Mesothelial cell of epicardium (in vitro differentiated cells): Measurements from ENCODE around the gene ECI1. TPM values are rescaled to one million over a fixed set of nuclear protein-coding genes. Genes with fewer than 3 reads are reported as not detected.
A peak's percentile ranks its signal among the peaks of the same experiment; 100 is the strongest.
"Not testable (repeated sequence)": the region's sequence is repeated elsewhere in the genome, so short reads cannot be mapped to it uniquely, and the experiment has no call there.

Source experiments
- DNase-seq, 2 experiments: peaks; one replicate each; pipeline ENCODE4 v3.0.0; 2021; ENCODE audit warnings: low spot score in 2 of 2; ENCODE audit not compliant: unreplicated experiment in 2 of 2
- H3K27ac Mint-ChIP-seq: 2 replicates; pipeline ENCODE4 v1.8.0; 2021; ENCODE audit warnings: mixed read lengths
- H3K27me3 Mint-ChIP-seq: 2 replicates; pipeline ENCODE4 v1.8.0; 2021; ENCODE audit warnings: low read depth, mixed read lengths
- H3K36me3 Mint-ChIP-seq: 2 replicates; pipeline ENCODE4 v1.8.0; 2021; ENCODE audit warnings: mixed read lengths
- H3K4me1 Mint-ChIP-seq: 2 replicates; pipeline ENCODE4 v1.8.0; 2021; ENCODE audit warnings: mixed read lengths
- H3K4me3 Mint-ChIP-seq: 2 replicates; pipeline ENCODE4 v1.8.0; 2021; ENCODE audit warnings: mild to moderate bottlenecking, moderate library complexity, mixed read lengths
- H3K9me3 Mint-ChIP-seq: 2 replicates; pipeline ENCODE4 v1.8.0; 2021; ENCODE audit warnings: mixed read lengths
- CTCF ChIP-seq: fragments of 200-600 bp; sonication (generic); IDR thresholded peaks from one replicate; pipeline ENCODE4 v1.5.0; 2021; ENCODE audit warnings: antibody characterized with exemption; ENCODE audit not compliant: unreplicated experiment
- total RNA-seq: library from RNA; stranded (reverse); gene quantifications from 3 replicates; pipeline ENCODE4 v1.2.1, GENCODE V29; 2021

ECI1 gene
- total RNA-seq, 1 donor from 2014 or later, result 53.3 TPM

- DNase-seq, result no peak
- Mint-ChIP-seq H3K27me3 (no peaks in the 10 kb centered on the region), H3K27ac (no peak overlapping the region), H3K4me3 (no peak overlapping the region), H3K36me3 (peaks cover 47% of the 10 kb centered on the region), H3K9me3 (no peaks in the 10 kb centered on the region), H3K4me1 (peaks cover 5% of the 10 kb centered on the region)
- TF ChIP-seq CTCF, result no peak
Measured at GRCh38 chr16:2260250-2260649, 8.9 kb upstream of the ECI1 start.

DNA sequence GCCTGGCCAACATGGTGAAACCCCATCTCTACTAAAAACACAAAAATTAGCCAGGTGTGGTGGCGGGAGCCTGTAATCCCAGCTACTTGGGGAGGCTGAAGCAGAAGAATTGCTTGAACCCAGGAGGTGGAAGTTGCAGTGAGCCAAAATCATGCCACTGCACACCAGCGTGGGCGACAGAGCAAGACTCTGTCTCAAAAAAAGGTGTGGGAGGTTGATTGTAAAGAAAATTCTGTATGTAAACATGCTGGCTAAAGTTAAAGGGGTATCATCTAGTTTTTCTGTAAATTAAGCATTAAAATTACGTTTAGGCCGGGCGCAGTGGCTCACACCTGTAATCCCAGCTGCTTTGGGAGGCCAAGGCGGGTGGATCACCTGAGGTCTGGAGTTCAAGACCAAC, 7.1 kb upstream of the ECI1 start:
- H3K9me3 Mint-ChIP-seq, H3K4me3 Mint-ChIP-seq, H3K4me1 Mint-ChIP-seq, H3K27me3 Mint-ChIP-seq, H3K27ac Mint-ChIP-seq, DNase-seq: not testable (repeated sequence)
- peaks cover 52% of the 10 kb centered on the region for H3K36me3 Mint-ChIP-seq

DNA sequence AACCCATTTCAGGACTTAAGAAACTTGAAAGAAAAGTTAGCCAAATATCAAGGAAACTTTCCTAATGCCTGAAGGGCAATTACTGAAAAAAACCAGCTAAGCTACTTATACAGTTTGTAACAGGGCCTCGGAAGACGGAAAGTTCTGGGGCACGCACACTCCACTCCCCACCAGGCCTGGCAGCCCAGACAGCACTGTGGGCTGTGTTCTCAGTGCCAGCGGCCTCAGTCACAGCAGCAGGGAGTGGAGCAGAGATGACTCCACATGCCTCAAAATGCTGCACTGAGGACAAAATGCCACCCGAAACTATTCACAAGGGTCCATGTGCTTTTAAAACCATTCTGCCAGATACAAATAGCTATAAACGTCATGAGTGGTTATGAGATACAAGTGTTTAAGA, 6.3 kb upstream of the ECI1 start:
- Mint-ChIP-seq H3K36me3 (peaks cover 57% of the 10 kb centered on the region), H3K9me3 (no peaks in the 10 kb centered on the region), H3K27me3 (no peaks in the 10 kb centered on the region), H3K4me3 (no peak overlapping the region), H3K4me1 (no peaks in the 10 kb centered on the region), H3K27ac (no peak overlapping the region)
- TF ChIP-seq CTCF, result no peak
- no peak for DNase-seq

- H3K27ac Mint-ChIP-seq, result no peak overlapping the region
- no peak for DNase-seq
- no peaks in the 10 kb centered on the region for H3K9me3 Mint-ChIP-seq
- TF ChIP-seq CTCF, result no peak
- H3K4me3 Mint-ChIP-seq, result no peak overlapping the region
- H3K4me1 Mint-ChIP-seq, result no peaks in the 10 kb centered on the region
- no peaks in the 10 kb centered on the region for H3K27me3 Mint-ChIP-seq
- peaks cover 49% of the 10 kb centered on the region for H3K36me3 Mint-ChIP-seq
Measured at GRCh38 chr16:2256531-2257140, 5.2 kb upstream of the ECI1 start.

DNA sequence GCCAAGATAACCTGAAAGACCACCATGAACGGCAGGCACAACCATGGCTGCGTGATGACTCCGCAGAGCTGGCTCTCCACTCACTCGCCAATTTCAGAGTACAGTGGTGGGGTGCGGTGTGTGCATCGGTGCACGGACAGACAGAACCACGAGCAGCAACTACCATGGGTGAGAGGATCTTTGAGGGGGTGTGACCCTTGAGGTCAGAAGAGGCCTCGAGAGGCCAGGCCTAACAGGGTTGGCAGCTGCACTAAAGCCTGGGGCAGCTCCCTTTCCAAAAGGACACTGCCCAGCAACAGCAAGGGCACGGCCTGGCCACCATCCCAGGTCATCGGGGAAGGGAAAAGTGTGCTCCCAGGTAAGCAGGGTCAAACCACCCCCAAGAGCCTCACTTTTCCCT, 1.9 kb upstream of the ECI1 start:
- TF ChIP-seq CTCF, result no peak
- peaks cover 7% of the 10 kb centered on the region for H3K4me1 Mint-ChIP-seq
- H3K9me3 Mint-ChIP-seq, result no peaks in the 10 kb centered on the region
- H3K4me3 Mint-ChIP-seq, result no peak overlapping the region
- H3K36me3 Mint-ChIP-seq, result peaks cover 32% of the 10 kb centered on the region
- DNase-seq, result no peak
- H3K27me3 Mint-ChIP-seq, result no peaks in the 10 kb centered on the region
- H3K27ac Mint-ChIP-seq, result peak overlapping the region; percentile 77

GRCh38 chr16:2252806-2253148, 1.4 kb upstream of the ECI1 start:
- no peak for TF ChIP-seq CTCF
- peaks cover 7% of the 10 kb centered on the region for H3K4me1 Mint-ChIP-seq
- H3K9me3 Mint-ChIP-seq, result no peaks in the 10 kb centered on the region
- H3K27ac Mint-ChIP-seq, result peak overlapping the region; percentile 77
- no peaks in the 10 kb centered on the region for H3K27me3 Mint-ChIP-seq
- no peak overlapping the region for H3K4me3 Mint-ChIP-seq
- peaks cover 30% of the 10 kb centered on the region for H3K36me3 Mint-ChIP-seq
- DNase-seq, result no peak
